GM12878 (cell line): ENCODE measurements around the gene RAB3C. TPM values are rescaled to one million over a fixed set of nuclear protein-coding genes. Genes with fewer than 3 reads are reported as not detected.

Experiments
- ATAC-seq: fragments of 200-7000 bp; cut with Tn5 transposase; 3 replicates; pipeline ENCODE4 v1.9.1; 2020; ENCODE audit warnings: mild to moderate bottlenecking, moderate library complexity
- BruUV-seq: library from RNA; stranded (reverse); fragments of 400-500 nt; replicated peaks from 2 replicates; lab custom pipeline; 2021; lab: Mats Ljungman, UMichigan
- CTCF ChIA-PET: fragments of 300-600 bp; sonication (Branson Sonifier 250); formaldehyde crosslinking; extraction: SDS; loops from one replicate; lab custom pipeline; 2021; ENCODE audit warnings: inconsistent platforms; lab: Yijun Ruan, JAX
- POLR2A ChIA-PET: fragments of 350-600 bp; formaldehyde crosslinking; extraction: SDS; loops from one replicate; lab custom pipeline; 2021; ENCODE audit warnings: inconsistent platforms; lab: Charles Lee
- RAD21 ChIA-PET: fragments of 300-600 bp; sonication (Branson Sonifier 250); formaldehyde crosslinking; loops from one replicate; lab custom pipeline; 2023; ENCODE audit warnings: antibody characterized with exemption; ENCODE audit not compliant: unreplicated experiment; lab: Charles Lee
- SMC1A ChIA-PET: fragments of 300-600 bp; sonication (Branson Sonifier 250); formaldehyde crosslinking; loops from one replicate; lab custom pipeline; 2023; ENCODE audit not compliant: unreplicated experiment, uncharacterized antibody; lab: Charles Lee
- DNase-seq: peaks from one replicate; pipeline ENCODE4 v3.0.0-alpha.2; 2011; ENCODE audit warnings: low read depth, low spot score
- FAIRE-seq: peaks from 3 replicates; lab custom pipeline; 2011; peaks lifted over from hg19 to GRCh38; lab: Jason Lieb, UNC
- H2AFZ ChIP-seq: 2 replicates; pipeline ENCODE4 v1.6.0; 2011; ENCODE audit warnings: low read depth, low read length, control low read depth; ENCODE audit not compliant: control insufficient read depth
- H3K27ac ChIP-seq: 2 replicates; pipeline ENCODE4 v1.5.1; 2011; ENCODE audit warnings: control low read depth; ENCODE audit not compliant: control insufficient read depth, insufficient read depth
- H3K27me3 ChIP-seq, 2 experiments: replicated peaks in 1 of 2; 2 replicates each; pipeline versions ENCODE4 v1.6.0 to v1.6.1; 2011; ENCODE audit warnings: low read length in 1 of 2; ENCODE audit not compliant: control insufficient read depth in 2 of 2, insufficient read depth in 2 of 2
- H3K36me3 ChIP-seq, 2 experiments: 2 replicates each; pipeline ENCODE4 v1.5.1; 2011; ENCODE audit warnings: low read length in 1 of 2; ENCODE audit not compliant: control insufficient read depth in 2 of 2, insufficient read depth in 2 of 2
- H3K4me1 ChIP-seq: 2 replicates; pipeline ENCODE4 v1.6.1; 2011; ENCODE audit warnings: mild to moderate bottlenecking, low read length, moderate library complexity, mixed read lengths; ENCODE audit not compliant: control insufficient read depth, insufficient read depth
- H3K4me2 ChIP-seq: 2 replicates; pipeline ENCODE4 v1.6.0; 2011; ENCODE audit warnings: control low read depth; ENCODE audit not compliant: control insufficient read depth, insufficient read depth
- H3K4me3 ChIP-seq: fragments of 200-600 bp; sonication (generic); 2 replicates; pipeline ENCODE4 v1.5.1; 2016
- H3K79me2 ChIP-seq: 2 replicates; pipeline ENCODE4 v1.6.0; 2011; ENCODE audit warnings: low read length; ENCODE audit not compliant: control insufficient read depth, insufficient read depth
- H3K9ac ChIP-seq: 2 replicates; pipeline ENCODE4 v1.8.0; 2011; ENCODE audit warnings: low read length, control low read depth, mixed read lengths; ENCODE audit not compliant: control insufficient read depth, insufficient read depth
- H3K9me3 ChIP-seq: replicated peaks from 3 replicates; pipeline ENCODE4 v1.5.1; 2011; ENCODE audit warnings: mild to moderate bottlenecking, low read length; ENCODE audit not compliant: control insufficient read depth, insufficient read depth
- H4K20me1 ChIP-seq: 2 replicates; pipeline ENCODE4 v1.6.0; 2011; ENCODE audit not compliant: control insufficient read depth, insufficient read depth
- CREM ChIP-seq: IDR thresholded peaks from 2 replicates; pipeline ENCODE4 v1.6.1; 2014; ENCODE audit warnings: antibody characterized with exemption, low read depth
- HCFC1 ChIP-seq: fragments of 150-350 bp; IDR thresholded peaks from 2 replicates; pipeline ENCODE4 v1.6.1; 2014; ENCODE audit warnings: low read length
- POLR2AphosphoS5 ChIP-seq: IDR thresholded peaks from 2 replicates; pipeline ENCODE4 v1.6.1; 2011; ENCODE audit warnings: mild to moderate bottlenecking, low read length, inconsistent platforms
- TCF12 ChIP-seq: IDR thresholded peaks from 2 replicates; pipeline ENCODE4 v1.6.1; 2011; ENCODE audit warnings: low read depth, mild to moderate bottlenecking, low read length
- WRNIP1 ChIP-seq: IDR thresholded peaks from 2 replicates; pipeline ENCODE4 v1.6.1; 2011; ENCODE audit warnings: low read depth, low read length, improper control_type of control experiment, borderline replicate concordance
- WGBS: methylation state at CpG from one replicate; pipeline ENCODE4 v1.1.6; 2016; ENCODE audit warnings: low lambda C conversion rate; ENCODE audit not compliant: insufficient replicate concordance, insufficient coverage; ENCODE audit errors: missing lambda C conversion rate; 5-methylcytosine and 5-hydroxymethylcytosine counted together
- in situ Hi-C: fragments of 300-500 bp; cut with MboI; formaldehyde crosslinking; loops from 9 replicates; pipeline ENCODE4 v1.14.3; 2018; ENCODE audit warnings: mixed read lengths
- intact Hi-C: fragments of 100-400 bp; cut with micrococcal nuclease; formaldehyde crosslinking; loops from one replicate; pipeline ENCODE4 v1.14.2; 2022; ENCODE audit not compliant: unreplicated experiment
- polyA plus RNA-seq, 11 experiments: library from polyadenylated mRNA; depleted of rRNA in 4 of 11; unstranded in 6 of 11; stranded (reverse) in 5 of 11; fragments of >200 nt; fragmentation: Nextera tagmentation in 4 of 11; fragmentation: Illumina TruSeq in 1 of 11; extraction: Ambion mirVana in 4 of 11; extraction: Trizol in 1 of 11; gene quantifications; 1 replicate in 1 of 11; 2 replicates in 10 of 11; pipeline versions ENCODE4 v1.2.1 to v1.2.3, GENCODE V29; 2011 to 2016; ENCODE audit warnings: inconsistent platforms in 2 of 11, missing spikeins in 2 of 11, low read depth in 1 of 11
- total RNA-seq, 4 experiments: library from RNA; depleted of rRNA in 3 of 4; stranded (reverse); fragments of >200 nt in 3 of 4; fragmentation: Illumina TruSeq in 1 of 4; extraction: Trizol in 1 of 4; gene quantifications; 2 replicates each; pipeline versions ENCODE4 v1.2.1 to v1.2.3, GENCODE V29; 2013 to 2021

Gene RAB3C
- total and polyA plus RNA-seq, 10 of the 15 experiments (the other 5 are each of a cell fraction or from before 2014, with no cell fraction given): not detected

DNA sequence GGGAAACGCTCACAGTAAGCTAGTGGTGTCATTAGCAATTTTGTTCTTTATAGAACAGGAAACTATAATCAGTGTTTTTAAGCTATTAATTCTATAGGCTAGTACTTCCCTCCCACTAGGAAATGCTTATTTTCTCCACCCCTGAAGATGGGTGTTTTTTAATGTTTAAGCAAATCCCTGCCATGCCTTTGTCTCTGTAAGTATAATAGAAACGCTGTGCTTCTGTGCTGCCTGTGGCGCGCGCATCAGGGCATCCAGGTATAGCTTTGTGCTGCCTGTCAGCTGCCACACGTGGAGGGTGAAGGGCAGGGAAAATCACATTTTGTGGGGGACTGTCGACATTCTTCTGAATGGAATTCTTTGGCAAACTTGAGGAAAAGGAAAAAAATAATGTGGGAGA lies 217.5 kb downstream of the RAB3C start:
- H3K36me3 ChIP-seq: no peaks in the 10 kb centered on the region
- H3K79me2 ChIP-seq: no peaks in the 10 kb centered on the region
- WGBS: 64% methylated on average over 7 of the region's 7 CpGs
- H3K9me3 ChIP-seq: no peaks in the 10 kb centered on the region
- H3K9ac ChIP-seq: no peak overlapping the region
- in situ Hi-C loops (no loop called here), intact Hi-C loops (no loop called here)
- no peaks in the 10 kb centered on the region for H4K20me1 ChIP-seq
- POLR2A ChIA-PET: no interaction called here
- CTCF ChIA-PET: no interaction called here
- H3K27ac ChIP-seq: no peak overlapping the region
- no peaks in the 10 kb centered on the region for H3K27me3 ChIP-seq
- FAIRE-seq: no peak
- no peak for TF ChIP-seq CREM
- TF ChIP-seq WRNIP1: no peak
- no peak for TF ChIP-seq HCFC1
- no peak for TF ChIP-seq TCF12
- no peak overlapping the region for H2AFZ ChIP-seq
- ATAC-seq: no peak
- RAD21 ChIA-PET: interaction anchor here (0.9 kb wide), 1 partner anchor 62 kb away, joined by 4 read pairs; no protein-coding TSS in a partner anchor
- no peak overlapping the region for H3K4me3 ChIP-seq
- SMC1A ChIA-PET: interaction anchor here (0.6 to 2.1 kb wide), 5 partner anchors 11 to 86 kb away, joined by 3 to 6 read pairs (median 4); no protein-coding TSS in a partner anchor
- no TSS peak for BruUV-seq
- no peak for DNase-seq
- H3K4me1 ChIP-seq: no peaks in the 10 kb centered on the region
- no peak overlapping the region for H3K4me2 ChIP-seq

GRCh38 chr5:58800861-58801540 lies 218.1 kb downstream of the RAB3C start:
- H3K4me2 ChIP-seq: no peak overlapping the region
- SMC1A ChIA-PET: interaction anchor here (1.6 to 2.1 kb wide), 3 partner anchors 11 to 308 kb away, joined by 3 to 6 read pairs (median 4); no protein-coding TSS in a partner anchor
- no peak overlapping the region for H2AFZ ChIP-seq
- H3K36me3 ChIP-seq: no peaks in the 10 kb centered on the region
- DNase-seq (no peak), ATAC-seq (no peak), FAIRE-seq (no peak)
- no peaks in the 10 kb centered on the region for H3K27me3 ChIP-seq
- BruUV-seq: no TSS peak
- no peaks in the 10 kb centered on the region for H3K9me3 ChIP-seq
- no peaks in the 10 kb centered on the region for H3K4me1 ChIP-seq
- intact Hi-C loops (no loop called here), in situ Hi-C loops (no loop called here)
- RAD21 ChIA-PET: interaction anchor here (0.9 kb wide), 1 partner anchor 63 kb away, joined by 4 read pairs; no protein-coding TSS in a partner anchor
- H3K9ac ChIP-seq: no peak overlapping the region
- CTCF ChIA-PET: no interaction called here
- H3K4me3 ChIP-seq: no peak overlapping the region
- POLR2A ChIA-PET: no interaction called here
- no peak for TF ChIP-seq POLR2AphosphoS5
- no peak for TF ChIP-seq HCFC1
- no peaks in the 10 kb centered on the region for H3K79me2 ChIP-seq
- no peak overlapping the region for H3K27ac ChIP-seq
- H4K20me1 ChIP-seq: no peaks in the 10 kb centered on the region
- 29% methylated on average over 5 of the region's 5 CpGs for WGBS
